K562 (cell line): ENCODE measurements around the gene CYP11A1. TPM values are rescaled to one million over a fixed set of nuclear protein-coding genes. Genes with fewer than 3 reads are reported as not detected.

ENCODE experiments used
- CAMTA2 ChIP-seq: fragments of 250-450 bp; sonication (Bioruptor Pico); conservative IDR thresholded peaks from 2 replicates; pipeline ENCODE4 v1.5.1; 2022
- CCAR2 ChIP-seq: fragments of 200-400 bp; formaldehyde crosslinking; IDR thresholded peaks from 2 replicates; pipeline ENCODE4 v1.6.1; 2017; ENCODE audit warnings: mild to moderate bottlenecking, low read depth, low read length
- CREB3L1 ChIP-seq: fragments of 450-650 bp; IDR thresholded peaks from 2 replicates; pipeline ENCODE4 v1.6.1; 2014; ENCODE audit warnings: low read depth, mild to moderate bottlenecking, moderate library complexity, borderline replicate concordance
- DDX20 ChIP-seq: fragments of 450-650 bp; IDR thresholded peaks from 2 replicates; pipeline ENCODE4 v1.6.1; 2016; ENCODE audit warnings: missing genetic modification characterization, low read depth, mild to moderate bottlenecking, missing compliant biosample characterization, moderate library complexity
- DMBX1 ChIP-seq: fragments of 250-450 bp; sonication (Bioruptor Pico); IDR thresholded peaks from 2 replicates; pipeline ENCODE4 v1.8.0; 2022; ENCODE audit warnings: inconsistent platforms, mild to moderate bottlenecking, moderate library complexity, borderline replicate concordance
- HNRNPH1 ChIP-seq: fragments of 200-400 bp; formaldehyde crosslinking; optimal IDR thresholded peaks from 2 replicates; pipeline ENCODE3; 2017; ENCODE audit warnings: low read depth, mild to moderate bottlenecking, low read length, moderate library complexity
- MCM2 ChIP-seq: fragments of 450-650 bp; IDR thresholded peaks from 2 replicates; pipeline ENCODE4 v1.6.1; 2017; ENCODE audit warnings: low read depth, mild to moderate bottlenecking
- PML ChIP-seq: IDR thresholded peaks from 2 replicates; pipeline ENCODE4 v1.6.1; 2012; ENCODE audit warnings: low read length, inconsistent platforms
- STAT6 ChIP-seq: sonication (generic); formaldehyde crosslinking; IDR thresholded peaks from 2 replicates; pipeline ENCODE4 v1.8.1; 2023; ENCODE audit warnings: mild to moderate bottlenecking, missing genetic modification reagents
- TGIF2 ChIP-seq: sonication (generic); formaldehyde crosslinking; IDR thresholded peaks from 2 replicates; pipeline ENCODE4 v1.8.1; 2022; ENCODE audit warnings: mild to moderate bottlenecking, missing genetic modification reagents, moderate library complexity
- THAP7 ChIP-seq: fragments of 250-450 bp; sonication (Bioruptor Pico); IDR thresholded peaks from 2 replicates; pipeline ENCODE4 v1.5.0; 2021
- ZNF347 ChIP-seq: fragments of 450-650 bp; formaldehyde crosslinking; IDR thresholded peaks from 2 replicates; pipeline ENCODE4 v1.4.0; 2020; ENCODE audit warnings: low read depth, mild to moderate bottlenecking, moderate library complexity
- ZNF699 ChIP-seq: fragments of 250-450 bp; sonication (Bioruptor Pico); IDR thresholded peaks from 2 replicates; pipeline ENCODE4 v1.8.0; 2021; ENCODE audit warnings: mild to moderate bottlenecking, moderate library complexity; ENCODE audit not compliant: insufficient replicate concordance
- polyA plus RNA-seq, 8 experiments: library from polyadenylated mRNA; depleted of rRNA in 4 of 8; stranded (reverse) in 5 of 8; unstranded in 3 of 8; fragments of >200 nt; fragmentation: Nextera tagmentation in 2 of 8; fragmentation: Illumina TruSeq in 1 of 8; extraction: Ambion mirVana in 2 of 8; extraction: Trizol in 1 of 8; gene quantifications; 2 replicates each; pipeline versions ENCODE4 v1.2.1 to v1.2.3, GENCODE V29; 2011 to 2014; ENCODE audit warnings: inconsistent platforms in 1 of 8, missing spikeins in 1 of 8
- total RNA-seq, 7 experiments: library from RNA; depleted of rRNA in 6 of 7; stranded (reverse); fragments of >200 nt in 6 of 7; fragmentation: Illumina TruSeq in 2 of 7; extraction: Trizol in 2 of 7; gene quantifications; 2 replicates each; pipeline versions ENCODE4 v1.2.1 to v1.2.3, GENCODE V29; 2011 to 2021; ENCODE audit warnings: low replicate concordance in 1 of 7
- TF ChIP-seq, protein P1 (sequence below): sonication (generic); formaldehyde crosslinking; IDR thresholded peaks from 2 replicates; pipeline ENCODE4 v1.8.0; 2022; ENCODE audit warnings: missing genetic modification reagents, mild to moderate bottlenecking, moderate library complexity, borderline replicate concordance
- TF ChIP-seq, protein P2 (sequence below): fragments of 450-650 bp; IDR thresholded peaks from one replicate; pipeline ENCODE4 v1.6.1; 2018; ENCODE audit warnings: mild to moderate bottlenecking, moderate library complexity; ENCODE audit not compliant: partially characterized antibody
- TF ChIP-seq, protein P3 (sequence below): fragments of 450-650 bp; IDR thresholded peaks from 2 replicates; pipeline ENCODE4 v1.6.1; 2016; ENCODE audit warnings: low read depth, mild to moderate bottlenecking, moderate library complexity

The CYP11A1 gene
- total and polyA plus RNA-seq, 9 of the 15 experiments (the other 6 are each of a cell fraction or from before 2014, with no cell fraction given), result 0.06 to 0.24 (median 0.10) TPM; not detected in 4

- TF ChIP-seq STAT6 (CRISPR knock-in tag) (no peak), TGIF2 (CRISPR knock-in tag) (no peak), MCM2 (no peak), HNRNPH1 (no peak), DMBX1 (CRISPR knock-in tag) (no peak), ZNF699 (CRISPR knock-in tag) (no peak), ZNF347 (CRISPR knock-in tag) (no peak), CCAR2 (no peak), CAMTA2 (CRISPR knock-in tag) (no peak), DDX20 (tag) (no peak), CREB3L1 (no peak; the same call in 1 of the 2 replicates), THAP7 (CRISPR knock-in tag) (no peak), PML (no peak)
- TF ChIP-seq, protein P1, sequence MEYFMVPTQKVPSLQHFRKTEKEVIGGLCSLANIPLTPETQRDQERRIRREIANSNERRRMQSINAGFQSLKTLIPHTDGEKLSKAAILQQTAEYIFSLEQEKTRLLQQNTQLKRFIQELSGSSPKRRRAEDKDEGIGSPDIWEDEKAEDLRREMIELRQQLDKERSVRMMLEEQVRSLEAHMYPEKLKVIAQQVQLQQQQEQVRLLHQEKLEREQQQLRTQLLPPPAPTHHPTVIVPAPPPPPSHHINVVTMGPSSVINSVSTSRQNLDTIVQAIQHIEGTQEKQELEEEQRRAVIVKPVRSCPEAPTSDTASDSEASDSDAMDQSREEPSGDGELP (CRISPR knock-in tag), result peak; percentile 64; the same call in 1 of the 2 replicates
- TF ChIP-seq, protein P2, sequence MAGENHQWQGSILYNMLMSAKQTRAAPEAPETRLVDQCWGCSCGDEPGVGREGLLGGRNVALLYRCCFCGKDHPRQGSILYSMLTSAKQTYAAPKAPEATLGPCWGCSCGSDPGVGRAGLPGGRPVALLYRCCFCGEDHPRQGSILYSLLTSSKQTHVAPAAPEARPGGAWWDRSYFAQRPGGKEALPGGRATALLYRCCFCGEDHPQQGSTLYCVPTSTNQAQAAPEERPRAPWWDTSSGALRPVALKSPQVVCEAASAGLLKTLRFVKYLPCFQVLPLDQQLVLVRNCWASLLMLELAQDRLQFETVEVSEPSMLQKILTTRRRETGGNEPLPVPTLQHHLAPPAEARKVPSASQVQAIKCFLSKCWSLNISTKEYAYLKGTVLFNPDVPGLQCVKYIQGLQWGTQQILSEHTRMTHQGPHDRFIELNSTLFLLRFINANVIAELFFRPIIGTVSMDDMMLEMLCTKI, result no peak
- TF ChIP-seq, protein P3, sequence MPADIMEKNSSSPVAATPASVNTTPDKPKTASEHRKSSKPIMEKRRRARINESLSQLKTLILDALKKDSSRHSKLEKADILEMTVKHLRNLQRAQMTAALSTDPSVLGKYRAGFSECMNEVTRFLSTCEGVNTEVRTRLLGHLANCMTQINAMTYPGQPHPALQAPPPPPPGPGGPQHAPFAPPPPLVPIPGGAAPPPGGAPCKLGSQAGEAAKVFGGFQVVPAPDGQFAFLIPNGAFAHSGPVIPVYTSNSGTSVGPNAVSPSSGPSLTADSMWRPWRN, result no peak
Measured at GRCh38 chr15:74373731-74374647, 6.5 kb upstream of the CYP11A1 start (continued).
